ENCODE data around the gene RNF215. TPM values are rescaled to one million over a fixed set of nuclear protein-coding genes. Genes with fewer than 3 reads are reported as not detected.

The RNF215 gene
- total and polyA plus RNA-seq, 3 donors from 2014 or later, result 18.2 to 24.6 (median 20.9) TPM

- Histone ChIP-seq H3K4me3 (no peak overlapping the region), H3K4me1 (no peaks in the 10 kb centered on the region), H3K27me3 (no peaks in the 10 kb centered on the region), H3K36me3 (ENCODE audit: low read depth, missing control alignments) (no peaks in the 10 kb centered on the region), H3K9me3 (no peaks in the 10 kb centered on the region), H3K27ac (no peak overlapping the region)
- intact Hi-C loops (cut with DNase I; ENCODE audit: low total_unique reads), result no loop called here
- WGBS, 2 donors, result 92 to 95% methylated on average over 4 of the region's 4 CpGs
- DNase-seq, result no peak
- TF ChIP-seq CTCF (IDR thresholded peaks at IDR 0.05) (no peak), POLR2A (IDR thresholded peaks at IDR 0.05) (no peak)
These were observed 52.6 kb downstream of the RNF215 start for GRCh38 chr22:30334646-30335045.

GRCh38 chr22:30333707-30334087 lies 53.5 kb downstream of the RNF215 start:
- Histone ChIP-seq H3K36me3 (ENCODE audit: low read depth, missing control alignments) (no peaks in the 10 kb centered on the region), H3K4me1 (no peaks in the 10 kb centered on the region), H3K27ac (no peak overlapping the region), H3K27me3 (no peaks in the 10 kb centered on the region), H3K4me3 (no peak overlapping the region), H3K9me3 (no peaks in the 10 kb centered on the region)
- intact Hi-C loops (cut with DNase I; ENCODE audit: low total_unique reads), result no loop called here
- TF ChIP-seq POLR2A (IDR thresholded peaks at IDR 0.05), result no peak
- no peak for TF ChIP-seq CTCF (IDR thresholded peaks at IDR 0.05)
- DNase-seq, result no peak
- 85 to 88% methylated on average over 3 of the region's 3 CpGs for WGBS, 2 donors

GRCh38 chr22:30332994-30333706 lies 54.1 kb downstream of the RNF215 start:
- intact Hi-C loops (cut with DNase I; ENCODE audit: low total_unique reads), result no loop called here
- Histone ChIP-seq H3K36me3 (ENCODE audit: low read depth, missing control alignments) (no peaks in the 10 kb centered on the region), H3K27me3 (no peaks in the 10 kb centered on the region), H3K27ac (no peak overlapping the region), H3K9me3 (no peaks in the 10 kb centered on the region), H3K4me3 (no peak overlapping the region), H3K4me1 (no peaks in the 10 kb centered on the region)
- no peak for TF ChIP-seq POLR2A (IDR thresholded peaks at IDR 0.05)
- no peak for TF ChIP-seq CTCF (IDR thresholded peaks at IDR 0.05)
- no peak for DNase-seq
- 94 to 96% methylated on average over 2 of the region's 2 CpGs for WGBS, 2 donors

GRCh38 chr22:30332551-30332950 lies 54.7 kb downstream of the RNF215 start:
- TF ChIP-seq CTCF (IDR thresholded peaks at IDR 0.05) (no peak), POLR2A (IDR thresholded peaks at IDR 0.05) (no peak)
- intact Hi-C loops (cut with DNase I; ENCODE audit: low total_unique reads), result no loop called here

More at GRCh38 chr22:30332551-30332950, 54.7 kb downstream of the RNF215 start:
- Histone ChIP-seq H3K27ac (no peak overlapping the region), H3K4me3 (no peak overlapping the region), H3K27me3 (no peaks in the 10 kb centered on the region), H3K9me3 (no peaks in the 10 kb centered on the region), H3K36me3 (ENCODE audit: low read depth, missing control alignments) (no peaks in the 10 kb centered on the region), H3K4me1 (no peaks in the 10 kb centered on the region)
- no peak for DNase-seq
- 75 to 77% methylated on average over 3 to 5 of the region's 5 CpGs for WGBS, 2 donors

Small RNA genes lying within 50 kb of the gene (small RNA-seq; reads per million reads assigned to genes)
- gene AC004832.3 (0 reads per million in 2 donors), gene RNU6-564P (0 reads per million in 2 donors)

Other genes with a start within 250 kb of the RNF215 start
- 1 to 10 TPM in 1 of 2 donors, under 1 TPM in 1; 0.08 to 1.4 TPM for gene LIF, start 140.7 kb downstream of the RNF215 start, total RNA-seq
- gene LIF, start 140.7 kb downstream of the RNF215 start, polyA plus RNA-seq (ENCODE audit: insufficient read depth, low read depth, low replicate concordance), result 1.4 TPM
- 1 to 10 TPM in 1 of 2 donors, not detected in 1; 1.6 TPM for gene OSM, start 120.6 kb downstream of the RNF215 start, total RNA-seq
- 0.69 TPM for gene OSM, start 120.6 kb downstream of the RNF215 start, polyA plus RNA-seq (ENCODE audit: insufficient read depth, low read depth, low replicate concordance)
- 10 to 100 TPM; 36.7 to 71.4 TPM for gene CASTOR1, start 97.9 kb downstream of the RNF215 start, total RNA-seq
- gene CASTOR1, start 97.9 kb downstream of the RNF215 start, polyA plus RNA-seq (ENCODE audit: insufficient read depth, low read depth, low replicate concordance), result 32.8 TPM
- gene TBC1D10A, start 60.5 kb downstream of the RNF215 start, total RNA-seq, result 10 to 100 TPM; 48.4 to 79.1 TPM
- 51.0 TPM for gene TBC1D10A, start 60.5 kb downstream of the RNF215 start, polyA plus RNA-seq (ENCODE audit: insufficient read depth, low read depth, low replicate concordance)
- 100 to 1,000 TPM; 159 to 174 TPM for gene SF3A1, start 30.5 kb downstream of the RNF215 start, total RNA-seq
- gene SF3A1, start 30.5 kb downstream of the RNF215 start, polyA plus RNA-seq (ENCODE audit: insufficient read depth, low read depth, low replicate concordance), result 272 TPM
- gene CCDC157, start 30.4 kb downstream of the RNF215 start, total RNA-seq, result 10 to 100 TPM; 70.1 to 81.9 TPM
- gene CCDC157, start 30.4 kb downstream of the RNF215 start, polyA plus RNA-seq (ENCODE audit: insufficient read depth, low read depth, low replicate concordance), result 69.2 TPM
- gene SEC14L2, start 9.6 kb upstream of the RNF215 start, total RNA-seq, result 1 to 10 TPM; 2.2 to 3.5 TPM
- 4.7 TPM for gene SEC14L2, start 9.6 kb upstream of the RNF215 start, polyA plus RNA-seq (ENCODE audit: insufficient read depth, low read depth, low replicate concordance)
- 10 to 100 TPM in 1 of 2 donors, 1 to 10 TPM in 1; 9.3 to 13.2 TPM for gene MTFP1, start 38.4 kb upstream of the RNF215 start, total RNA-seq
- gene MTFP1, start 38.4 kb upstream of the RNF215 start, polyA plus RNA-seq (ENCODE audit: insufficient read depth, low read depth, low replicate concordance), result 5.7 TPM
- gene SEC14L3, start 84.6 kb upstream of the RNF215 start, total RNA-seq, result under 1 TPM; 0.24 to 0.25 TPM
- gene SEC14L3, start 84.6 kb upstream of the RNF215 start, polyA plus RNA-seq (ENCODE audit: insufficient read depth, low read depth, low replicate concordance), result 0.28 TPM
- gene SEC14L4, start 118.3 kb upstream of the RNF215 start, total RNA-seq, result 10 to 100 TPM; 27.6 to 28.8 TPM
- gene SEC14L4, start 118.3 kb upstream of the RNF215 start, polyA plus RNA-seq (ENCODE audit: insufficient read depth, low read depth, low replicate concordance), result 11.5 TPM
- 10 to 100 TPM; 17.0 to 28.2 TPM for gene SEC14L6, start 159.3 kb upstream of the RNF215 start, total RNA-seq
- 12.3 TPM for gene SEC14L6, start 159.3 kb upstream of the RNF215 start, polyA plus RNA-seq (ENCODE audit: insufficient read depth, low read depth, low replicate concordance)
- gene GAL3ST1, start 187.3 kb upstream of the RNF215 start, total RNA-seq, result 10 to 100 TPM; 11.3 to 18.5 TPM
- gene GAL3ST1, start 187.3 kb upstream of the RNF215 start, polyA plus RNA-seq (ENCODE audit: insufficient read depth, low read depth, low replicate concordance), result 4.2 TPM
- gene PES1, start 204.5 kb upstream of the RNF215 start, total RNA-seq, result 10 to 100 TPM; 96.5 to 99.4 TPM
- 80.3 TPM for gene PES1, start 204.5 kb upstream of the RNF215 start, polyA plus RNA-seq (ENCODE audit: insufficient read depth, low read depth, low replicate concordance)
- 10 to 100 TPM; 40.6 to 40.7 TPM for gene TCN2, start 219.8 kb upstream of the RNF215 start, total RNA-seq
- 30.5 TPM for gene TCN2, start 219.8 kb upstream of the RNF215 start, polyA plus RNA-seq (ENCODE audit: insufficient read depth, low read depth, low replicate concordance)
- gene SLC35E4, start 248.4 kb upstream of the RNF215 start, total RNA-seq, result 10 to 100 TPM; 11.6 TPM
- 35.9 TPM for gene SLC35E4, start 248.4 kb upstream of the RNF215 start, polyA plus RNA-seq (ENCODE audit: insufficient read depth, low read depth, low replicate concordance)